NCI-H2196 treated with DMSO at 0.1 percent for 48 hours (cell line): ENCODE results near the gene NUMBL.
"Not testable (repeated sequence)": the region's sequence is repeated elsewhere in the genome, so short reads cannot be mapped to it uniquely, and the experiment has no call there.

ENCODE experiments used
- DNase-seq: peaks from one replicate; lab custom pipeline; 2025; ENCODE audit not compliant: unreplicated experiment; lab: John Stamatoyannopoulos, UW

Gene NUMBL

DNA sequence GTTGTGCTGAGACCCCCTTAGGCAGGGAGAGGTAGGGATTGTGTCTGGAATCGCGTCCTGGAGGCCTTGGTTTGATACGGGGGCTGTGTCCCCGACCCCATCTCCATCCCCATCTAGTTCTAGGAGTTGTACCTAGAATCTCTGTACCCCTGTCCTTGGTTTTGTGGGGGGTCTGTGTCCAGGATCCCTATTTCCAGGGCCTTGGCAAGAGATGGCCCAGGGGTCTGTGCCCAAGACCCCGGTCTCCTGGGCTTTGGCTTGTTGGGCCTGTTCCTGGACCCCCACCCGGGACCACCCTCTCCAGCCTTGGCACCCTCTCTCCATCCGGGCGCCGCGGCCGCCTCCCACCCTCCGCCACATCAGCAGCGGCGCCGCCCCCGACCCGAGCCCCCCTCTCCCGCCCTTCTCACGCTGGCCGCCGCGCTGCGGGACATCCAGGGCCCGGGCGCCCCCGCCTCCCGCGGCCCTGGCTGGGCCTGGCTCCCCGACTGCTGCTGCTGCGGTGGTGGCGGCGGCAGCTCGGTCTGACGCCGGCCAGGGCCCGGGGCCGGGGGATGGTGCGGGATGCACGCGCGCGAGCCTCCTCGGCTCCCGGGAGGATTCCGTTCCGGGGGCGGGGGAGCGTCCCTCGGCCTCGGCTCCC, at the start of gene NUMBL:
TSS of gene NUMBL (minus strand) at position 602 of the 643 bp plus-strand sequence. CDS start at position 434, 168 bp downstream.
- no peak for DNase-seq

GRCh38 chr19:40739030-40739839, 48.8 kb upstream of the NUMBL start:
- DNase-seq, result no peak

GRCh38 chr19:40737102-40737644, 46.7 kb upstream of the NUMBL start:
- DNase-seq, result no peak

- no peak for DNase-seq
Measured at GRCh38 chr19:40736661-40737060, 46.2 kb upstream of the NUMBL start.

DNA sequence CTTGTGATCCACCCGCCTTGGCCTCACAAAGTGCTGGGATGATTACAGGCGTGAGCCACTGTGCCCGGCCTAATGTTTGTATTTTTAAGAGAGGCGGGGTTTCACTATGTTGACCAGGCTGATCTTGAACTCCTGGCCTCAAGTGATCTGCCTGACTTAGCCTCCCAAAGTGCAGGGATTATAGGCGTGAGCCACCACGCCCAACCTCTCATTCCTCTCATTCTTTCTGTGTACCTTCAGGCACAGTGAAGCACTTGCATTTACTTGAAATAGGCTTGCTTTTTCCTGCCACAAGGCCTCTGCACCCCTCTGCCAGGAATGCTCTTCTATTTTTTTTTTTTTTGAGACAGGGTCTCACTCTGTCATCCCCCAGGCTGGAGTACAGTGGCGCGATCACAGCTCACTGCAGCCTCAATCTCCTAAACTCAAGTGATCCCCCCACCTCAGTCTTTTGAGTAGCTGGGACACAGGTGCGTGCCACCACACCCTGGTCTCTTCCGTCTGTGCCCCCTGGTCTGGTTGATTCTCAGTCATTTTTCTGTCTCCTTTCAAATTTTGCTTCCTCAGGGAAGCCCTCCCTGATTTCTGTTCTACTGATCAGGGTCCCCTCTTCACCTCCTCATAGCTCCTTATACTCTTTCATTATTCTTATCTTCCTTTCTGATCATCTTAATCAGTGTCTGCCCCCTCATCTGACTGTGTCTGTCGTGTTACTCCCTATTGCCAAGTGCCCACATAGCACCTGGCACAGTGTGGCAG, 44.7 kb upstream of the NUMBL start:
- no peak for DNase-seq

- DNase-seq, result no peak
Measured at GRCh38 chr19:40733149-40733548, 42.7 kb upstream of the NUMBL start.

GRCh38 chr19:40732304-40732703, 41.9 kb upstream of the NUMBL start:
- not testable (repeated sequence) for DNase-seq

GRCh38 chr19:40730065-40730464, 39.6 kb upstream of the NUMBL start:
- DNase-seq, result not testable (repeated sequence)

- DNase-seq, result no peak
Measured at GRCh38 chr19:40726279-40726678, 35.8 kb upstream of the NUMBL start.

- no peak for DNase-seq
Measured at GRCh38 chr19:40724855-40725254, 34.4 kb upstream of the NUMBL start.

- no peak for DNase-seq
Measured at GRCh38 chr19:40724315-40724714, 33.9 kb upstream of the NUMBL start.

DNA sequence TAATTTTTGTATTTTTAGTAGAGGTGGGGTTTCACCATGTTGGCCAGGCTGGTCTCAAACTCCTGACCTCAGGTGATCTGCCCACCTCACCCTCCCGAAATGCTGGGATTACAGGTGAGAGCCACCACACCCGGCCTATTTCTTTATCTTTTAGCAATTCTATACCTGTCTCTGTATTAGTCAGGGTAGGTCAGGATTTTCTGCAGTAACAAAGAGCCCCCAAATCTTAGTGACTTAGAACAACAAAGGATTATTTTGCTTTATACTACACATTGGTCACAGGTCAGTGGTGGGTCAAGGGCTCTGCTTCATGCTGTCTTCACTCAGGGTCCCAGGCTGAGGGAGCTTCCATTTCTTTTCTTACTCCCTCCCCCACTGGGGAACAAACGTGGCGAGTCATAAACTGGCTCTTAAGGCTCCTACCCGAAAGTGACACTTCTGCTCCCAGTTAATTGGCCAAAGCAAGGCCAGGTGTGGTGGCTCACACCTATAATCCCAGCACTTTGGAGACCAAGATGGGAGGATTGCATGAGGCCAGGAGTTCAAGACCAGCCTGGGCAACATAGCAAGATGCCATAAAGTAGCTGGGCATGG, 33.3 kb upstream of the NUMBL start:
- DNase-seq, result no peak

DNA sequence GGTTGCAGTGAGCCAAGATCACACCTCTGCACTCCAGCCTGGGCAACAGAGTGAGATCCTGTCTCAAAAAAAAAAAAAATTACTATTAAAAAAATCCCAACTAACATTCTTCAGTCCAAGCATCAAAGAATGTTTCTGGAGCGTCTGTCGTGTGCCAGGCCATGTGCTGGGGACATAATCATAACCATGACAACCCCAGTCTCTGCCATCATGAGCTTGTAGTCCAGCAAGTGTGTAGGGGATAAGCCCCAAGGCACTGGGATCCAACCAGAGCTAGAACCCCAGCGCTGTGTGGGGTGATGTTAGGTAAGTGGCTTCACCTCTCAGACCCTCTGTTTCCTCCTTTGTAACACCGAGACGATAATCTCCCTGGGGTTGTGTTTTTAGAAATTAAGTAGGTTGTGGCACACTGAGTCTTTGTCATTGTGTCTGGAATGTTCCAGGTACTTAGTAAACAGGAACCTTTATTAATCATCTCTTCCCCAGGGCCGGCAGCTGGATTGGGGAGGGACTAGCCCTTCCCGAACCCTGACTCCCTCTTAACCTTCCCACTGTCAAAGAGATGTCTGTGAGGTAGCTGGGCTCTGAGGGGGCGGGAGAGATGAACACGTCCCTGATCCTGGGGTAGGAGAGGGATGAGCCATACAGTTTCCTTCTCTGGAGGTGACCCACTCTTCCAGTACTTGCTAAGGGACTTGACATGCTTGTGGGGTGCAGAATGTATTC, 31.6 kb upstream of the NUMBL start:
- no peak for DNase-seq

GRCh38 chr19:40721140-40721486, 30.7 kb upstream of the NUMBL start:
- DNase-seq, result no peak

GRCh38 chr19:40719414-40719894, 29.0 kb upstream of the NUMBL start:
- no peak for DNase-seq

DNA sequence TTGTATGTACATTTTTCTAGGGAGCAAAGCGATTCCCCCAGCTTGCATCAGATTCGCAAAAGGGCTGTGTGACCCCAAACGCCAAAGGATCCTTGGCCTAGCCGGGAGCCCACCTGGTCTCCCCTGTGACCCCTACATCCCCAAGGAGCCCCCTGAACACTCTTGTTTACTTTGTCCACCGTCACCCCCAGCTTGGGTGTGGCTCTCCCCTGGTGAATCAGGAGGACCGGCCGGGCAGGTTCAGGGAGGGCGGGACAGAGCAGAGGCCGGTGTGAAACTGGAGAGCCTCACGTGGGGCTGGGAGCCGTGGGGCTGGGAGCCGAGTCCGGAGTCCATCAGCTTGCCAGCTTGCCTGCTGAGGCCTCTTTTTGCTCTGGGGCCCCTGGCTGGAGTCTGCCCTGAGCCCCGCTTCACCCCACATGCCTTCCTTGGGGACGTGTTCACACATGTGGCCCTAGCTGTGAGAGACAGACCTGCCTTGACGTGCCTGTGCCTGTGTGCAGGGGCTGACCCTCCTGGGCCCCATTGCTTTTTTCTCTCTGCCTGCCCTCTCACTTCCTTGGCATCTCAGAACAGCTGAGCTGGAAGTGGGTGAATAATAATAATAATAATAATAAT, 28.4 kb upstream of the NUMBL start:
- DNase-seq, result no peak

- DNase-seq, result no peak
Measured at GRCh38 chr19:40717880-40718773, 27.7 kb upstream of the NUMBL start.

DNA sequence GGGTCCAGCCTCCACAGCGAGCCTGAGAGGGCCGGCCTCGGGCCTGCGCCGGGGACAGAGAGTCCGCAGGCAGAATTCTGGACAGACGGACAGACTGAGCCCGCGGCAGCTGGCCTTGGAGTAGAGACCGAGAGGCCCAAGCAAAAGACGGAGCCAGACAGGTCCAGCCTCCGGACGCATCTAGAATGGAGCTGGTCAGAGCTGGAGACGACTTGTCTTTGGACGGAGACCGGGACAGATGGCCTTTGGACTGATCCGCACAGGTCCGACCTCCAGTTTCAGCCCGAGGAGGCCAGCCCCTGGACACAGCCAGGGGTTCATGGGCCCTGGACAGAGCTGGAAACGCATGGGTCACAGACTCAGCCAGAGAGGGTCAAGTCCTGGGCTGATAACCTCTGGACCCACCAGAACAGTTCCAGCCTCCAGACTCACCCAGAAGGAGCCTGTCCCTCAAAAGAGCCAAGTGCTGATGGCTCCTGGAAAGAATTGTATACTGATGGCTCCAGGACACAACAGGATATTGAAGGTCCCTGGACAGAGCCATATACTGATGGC, 27.0 kb upstream of the NUMBL start:
- no peak for DNase-seq
